Bronchial epithelial cell (primary cell): ENCODE results near the gene SYTL2. TPM values are rescaled to one million over a fixed set of nuclear protein-coding genes. Genes with fewer than 3 reads are reported as not detected.
A peak's percentile ranks its signal among the peaks of the same experiment; 100 is the strongest.

Source experiments
- DNase-seq: peaks from one replicate; pipeline ENCODE4 v3.0.0-alpha.2; 2010; ENCODE audit warnings: low read depth
- FAIRE-seq: peaks from 2 replicates; lab custom pipeline; 2011; peaks lifted over from hg19 to GRCh38; lab: Jason Lieb, UNC
- H3K27me3 ChIP-seq: 2 replicates; pipeline ENCODE4 v1.5.1; 2011; ENCODE audit warnings: low read length; ENCODE audit not compliant: control insufficient read depth, insufficient read depth
- H3K36me3 ChIP-seq: 2 replicates; pipeline ENCODE4 v1.5.1; 2011; ENCODE audit warnings: low read length; ENCODE audit not compliant: control insufficient read depth, insufficient read depth
- H3K4me3 ChIP-seq: 2 replicates; pipeline ENCODE4 v1.5.1; 2011; ENCODE audit warnings: mild to moderate bottlenecking, low read depth, low read length, control low read depth
- total RNA-seq: library from RNA; depleted of rRNA; stranded (reverse); fragments of >200 nt; gene quantifications from 2 replicates; pipeline ENCODE4 v1.2.1, GENCODE V29; 2014
- TF ChIP-seq, protein P1 (sequence below): IDR thresholded peaks from 2 replicates; pipeline ENCODE4 v1.5.1; 2011; ENCODE audit warnings: mild to moderate bottlenecking, moderate library complexity, low read length, control low read depth, inconsistent platforms; ENCODE audit not compliant: insufficient read depth, severe bottlenecking

SYTL2 gene
- total RNA-seq, 1 donor from 2014 or later = 8.2 TPM

DNA sequence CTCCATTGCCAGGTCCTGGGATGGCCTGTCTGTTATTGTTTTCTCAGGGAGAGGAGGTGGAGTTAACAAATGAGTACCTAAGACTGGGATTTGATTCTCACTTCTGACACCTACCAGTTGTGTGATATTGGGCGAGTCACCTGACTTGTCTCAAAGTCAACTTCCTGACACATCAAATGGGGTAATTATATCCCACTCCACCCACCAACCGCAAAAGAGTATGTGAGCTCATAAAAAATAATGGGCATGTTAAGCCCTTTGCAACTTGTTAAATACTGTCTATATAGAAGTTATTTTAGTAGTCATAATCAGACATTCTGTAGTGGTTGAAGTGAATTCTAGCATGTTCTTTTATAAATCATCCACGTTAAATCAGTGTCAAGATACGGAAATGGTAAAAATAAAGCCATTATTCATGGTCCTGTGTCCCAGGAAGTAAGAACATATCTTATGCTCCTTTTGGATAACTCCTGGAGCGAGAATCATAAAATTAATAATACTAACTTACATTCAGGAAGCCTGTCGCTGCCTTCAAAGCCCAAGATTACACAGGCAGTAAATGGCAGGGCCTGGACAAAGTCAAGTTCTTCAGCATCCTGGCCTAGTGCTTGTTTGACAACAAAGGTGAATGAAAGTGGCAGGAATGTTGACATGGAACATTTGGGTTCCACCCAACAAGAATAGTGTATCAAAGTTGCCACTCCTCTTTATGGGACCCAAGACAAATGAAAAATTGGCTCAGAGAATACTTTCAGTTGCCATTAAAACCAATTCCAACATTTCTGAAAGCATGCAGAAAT is 54.3 kb downstream of the SYTL2 start:
- no peaks in the 10 kb centered on the region for H3K27me3 ChIP-seq
- no peak for FAIRE-seq
- H3K4me3 ChIP-seq = no peak overlapping the region
- H3K36me3 ChIP-seq = no peaks in the 10 kb centered on the region
- DNase-seq = peak; percentile 55
- TF ChIP-seq, protein P1, sequence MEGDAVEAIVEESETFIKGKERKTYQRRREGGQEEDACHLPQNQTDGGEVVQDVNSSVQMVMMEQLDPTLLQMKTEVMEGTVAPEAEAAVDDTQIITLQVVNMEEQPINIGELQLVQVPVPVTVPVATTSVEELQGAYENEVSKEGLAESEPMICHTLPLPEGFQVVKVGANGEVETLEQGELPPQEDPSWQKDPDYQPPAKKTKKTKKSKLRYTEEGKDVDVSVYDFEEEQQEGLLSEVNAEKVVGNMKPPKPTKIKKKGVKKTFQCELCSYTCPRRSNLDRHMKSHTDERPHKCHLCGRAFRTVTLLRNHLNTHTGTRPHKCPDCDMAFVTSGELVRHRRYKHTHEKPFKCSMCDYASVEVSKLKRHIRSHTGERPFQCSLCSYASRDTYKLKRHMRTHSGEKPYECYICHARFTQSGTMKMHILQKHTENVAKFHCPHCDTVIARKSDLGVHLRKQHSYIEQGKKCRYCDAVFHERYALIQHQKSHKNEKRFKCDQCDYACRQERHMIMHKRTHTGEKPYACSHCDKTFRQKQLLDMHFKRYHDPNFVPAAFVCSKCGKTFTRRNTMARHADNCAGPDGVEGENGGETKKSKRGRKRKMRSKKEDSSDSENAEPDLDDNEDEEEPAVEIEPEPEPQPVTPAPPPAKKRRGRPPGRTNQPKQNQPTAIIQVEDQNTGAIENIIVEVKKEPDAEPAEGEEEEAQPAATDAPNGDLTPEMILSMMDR = no peak

DNA sequence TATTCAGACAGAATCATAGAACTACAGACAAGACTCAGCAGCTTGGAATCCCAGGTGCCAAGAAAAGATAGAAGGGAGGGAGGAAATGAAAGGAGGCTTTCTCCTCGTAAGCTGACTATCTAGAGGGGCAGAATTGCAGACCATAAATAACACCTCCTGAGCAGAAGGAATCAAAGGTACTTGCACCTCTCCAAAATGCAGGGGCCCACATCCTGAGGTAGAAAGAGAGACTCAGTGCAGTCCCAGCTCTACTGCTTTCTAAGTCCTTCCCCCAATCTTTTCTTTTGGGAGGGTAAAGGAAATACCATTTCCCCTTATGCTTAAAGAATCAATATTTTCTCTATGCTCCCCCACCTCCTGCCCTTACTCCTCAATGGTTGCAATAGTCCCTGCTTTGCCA is 55.2 kb downstream of the SYTL2 start:
- no peaks in the 10 kb centered on the region for H3K27me3 ChIP-seq
- H3K4me3 ChIP-seq = no peak overlapping the region
- DNase-seq = no peak
- no peaks in the 10 kb centered on the region for H3K36me3 ChIP-seq
- TF ChIP-seq, protein P1 = no peak
- FAIRE-seq = no peak

DNA sequence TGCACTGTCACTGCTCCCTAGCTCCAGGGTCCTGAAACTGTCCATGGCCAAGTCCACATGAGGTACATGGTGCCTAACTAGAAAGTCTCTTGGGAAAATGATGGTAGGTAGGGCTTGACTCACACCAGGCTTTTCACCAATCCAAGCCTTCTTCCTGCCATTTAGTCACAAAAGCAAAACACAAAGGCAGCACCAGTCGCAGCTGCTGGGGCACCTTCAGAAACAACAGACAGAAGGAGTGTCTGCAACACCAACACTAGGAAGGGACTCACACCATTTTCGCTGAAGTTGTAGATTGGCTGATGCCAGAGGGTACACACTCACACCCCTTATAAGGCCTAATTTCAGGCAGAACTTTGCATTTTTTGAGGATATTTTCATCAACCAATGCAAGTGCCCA is 55.7 kb downstream of the SYTL2 start:
- TF ChIP-seq, protein P1 = no peak
- DNase-seq = no peak
- Histone ChIP-seq H3K36me3 (no peaks in the 10 kb centered on the region), H3K4me3 (no peak overlapping the region), H3K27me3 (no peaks in the 10 kb centered on the region)
- no peak for FAIRE-seq

DNA sequence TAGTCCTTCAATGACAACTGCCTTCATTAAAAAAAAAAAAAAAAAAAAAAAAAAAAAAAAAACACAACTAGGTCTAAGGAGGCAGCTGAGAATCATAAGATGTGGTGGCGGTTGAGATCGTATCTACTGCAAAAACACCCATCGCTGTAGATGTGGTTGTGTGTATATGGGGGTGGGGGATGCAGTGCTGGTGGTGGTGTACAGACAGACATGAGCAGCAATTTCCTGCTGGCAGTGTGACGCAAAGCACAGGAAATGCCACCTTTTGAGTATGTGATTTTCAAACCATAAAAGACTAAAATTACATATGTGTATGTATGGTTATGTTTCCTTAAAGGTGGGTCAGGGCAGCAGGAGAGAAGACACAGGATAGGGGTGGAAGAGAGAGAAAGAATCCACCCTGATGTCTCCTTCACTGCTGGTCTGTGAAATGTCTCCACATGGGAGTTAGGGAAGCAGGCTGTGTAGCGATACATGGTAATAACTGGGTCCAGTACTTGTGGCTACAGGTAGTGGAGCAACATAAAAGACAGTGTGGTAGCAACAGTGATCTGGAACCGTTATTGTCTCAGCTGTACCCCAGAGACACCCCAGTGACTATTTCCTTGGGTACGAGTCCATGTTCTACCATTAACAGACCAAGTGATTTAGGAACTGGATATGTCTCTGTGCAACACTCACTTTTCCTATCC is 57.9 kb downstream of the SYTL2 start:
- TF ChIP-seq, protein P1 = no peak
- Histone ChIP-seq H3K27me3 (no peaks in the 10 kb centered on the region), H3K36me3 (no peaks in the 10 kb centered on the region), H3K4me3 (no peak overlapping the region)
- FAIRE-seq (no peak), DNase-seq (no peak)

DNA sequence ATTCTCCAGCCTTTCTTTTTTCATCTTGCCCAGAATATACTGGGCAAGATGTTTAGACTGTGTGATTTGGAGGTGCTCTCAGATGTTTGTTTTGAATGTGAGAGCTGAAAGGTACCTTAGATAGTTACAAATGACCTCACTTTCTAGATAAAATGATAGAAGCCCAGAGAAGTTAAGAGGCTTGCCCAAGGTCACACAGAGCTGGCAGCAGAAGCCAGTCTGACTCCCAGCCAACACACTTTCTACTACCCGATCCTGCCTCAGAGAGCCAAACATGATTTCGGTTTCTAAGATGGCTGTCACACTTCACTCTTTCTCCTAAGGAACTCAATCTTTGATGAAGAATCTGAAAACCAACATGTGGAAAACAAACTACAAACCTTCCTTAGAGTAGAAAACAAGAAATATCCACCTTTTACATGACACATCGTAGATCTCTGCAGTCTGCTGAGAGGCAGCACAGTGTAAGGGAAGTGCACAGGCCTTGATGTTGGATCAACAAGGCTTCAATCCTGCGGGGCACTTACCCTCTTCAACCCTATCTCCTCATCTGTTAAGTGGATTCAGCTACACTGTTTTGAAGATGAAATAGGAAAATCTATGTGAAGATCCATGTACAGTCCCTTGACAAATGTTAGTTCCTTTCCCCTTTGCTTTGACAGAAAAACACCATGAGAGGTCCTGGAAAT is 58.6 kb downstream of the SYTL2 start:
- TF ChIP-seq, protein P1 = no peak
- H3K36me3 ChIP-seq = no peaks in the 10 kb centered on the region
- H3K4me3 ChIP-seq = no peak overlapping the region
- H3K27me3 ChIP-seq = no peaks in the 10 kb centered on the region
- FAIRE-seq = no peak
- DNase-seq = no peak
